Heart right ventricle (tissue), 16 donors: ENCODE results near the gene NEXN. TPM values are rescaled to one million over a fixed set of nuclear protein-coding genes. Genes with fewer than 3 reads are reported as not detected.

Experiments used
- ATAC-seq, 8 donors: fragments of 200-7000 bp; cut with Tn5 transposase; one replicate each; pipeline ENCODE4 v1.9.1; 2020; ENCODE audit warnings: mild to moderate bottlenecking in 8 of 8, moderate library complexity in 8 of 8, moderate number of reproducible peaks in 1 of 8
- DNase-seq, 2 donors: peaks; one replicate each; pipeline ENCODE4 v3.0.0-alpha.2; 2020
- H3K27ac ChIP-seq, 10 donors: fragments of 200-600 bp; sonication (generic) in 2 of 10; one replicate each; pipeline versions ENCODE4 v1.5.0 to v1.8.0; 2020 to 2022; ENCODE audit warnings: mild to moderate bottlenecking in 3 of 10
- H3K27me3 ChIP-seq, 7 donors: fragments of 200-600 bp; one replicate each; pipeline ENCODE4 v1.8.0; 2021 to 2022; ENCODE audit warnings: mild to moderate bottlenecking in 2 of 7
- H3K36me3 ChIP-seq, 9 donors: fragments of 200-600 bp; sonication (generic) in 1 of 9; one replicate each; pipeline versions ENCODE4 v1.5.0 to v1.8.0; 2020 to 2022; ENCODE audit warnings: mild to moderate bottlenecking in 2 of 9
- H3K4me1 ChIP-seq, 9 donors: fragments of 200-600 bp; sonication (generic) in 1 of 9; one replicate each; pipeline versions ENCODE4 v1.5.0 to v1.8.0; 2020 to 2022; ENCODE audit warnings: mild to moderate bottlenecking in 4 of 9
- H3K4me3 ChIP-seq, 10 donors: fragments of 200-600 bp; sonication (generic) in 2 of 10; one replicate each; pipeline versions ENCODE4 v1.5.0 to v1.8.0; 2020 to 2022; ENCODE audit warnings: mild to moderate bottlenecking in 7 of 10, moderate library complexity in 2 of 10
- H3K9me3 ChIP-seq, 11 donors: fragments of 200-600 bp in 10 of 11; sonication (generic) in 2 of 11; one replicate each; pipeline versions ENCODE4 v1.5.0 to v1.8.0; 2013 to 2022; ENCODE audit warnings: mild to moderate bottlenecking in 2 of 11, control low read depth in 1 of 11, moderate library complexity in 1 of 11
- WGBS, 2 donors: extraction: QIAGEN DNeasy Blood & Tissue Kit; methylation state at CpG; one replicate each; pipeline ENCODE4 v1.1.7; 2013; ENCODE audit warnings: inconsistent platforms in 1 of 2; 5-methylcytosine and 5-hydroxymethylcytosine counted together
- intact Hi-C, 10 donors: fragments of 100-400 bp; cut with DNase I; formaldehyde crosslinking; loops; one replicate each; pipeline versions ENCODE4 v1.11.1 to v1.14.2; 2022
- polyA plus RNA-seq, 2 donors: library from polyadenylated mRNA; stranded (reverse); fragments of 200-250 nt; gene quantifications; one replicate each; pipeline ENCODE4 v1.2.3, GENCODE V29; 2013
- total RNA-seq, 10 donors: library from RNA; stranded (reverse); fragmentation: NEBNext Ultra II Directional in 3 of 10; extraction: Animal tissue kit (Norgen Biotek cat#: 25700) in 3 of 10; gene quantifications; one replicate each; pipeline versions ENCODE4 v1.2.1 to v1.2.4, GENCODE V29; 2021 to 2023
- TF ChIP-seq, protein P1 (sequence below), 9 donors: fragments of 200-600 bp; sonication (generic) in 2 of 9; IDR thresholded peaks; one replicate each; pipeline versions ENCODE4 v1.5.0 to v1.8.0; 2021 to 2022; ENCODE audit warnings: antibody characterized with exemption in 9 of 9, mild to moderate bottlenecking in 5 of 9, moderate library complexity in 1 of 9
- donor health status: Arrhythmogenic right ventricular cardiomyopathy.
- donor health status: ischemic (EF 13 %, LVEDD 7.1; RV severe dilation, severe dysfunction).
- donor health status: healthy with polysubstance abuse.
- donor health status: DM: no; HTN: yes; CAD: no.
- donor health status: DM: no; HTN: no; CAD: no.
- donor health status: ischemic (EF 25% LVEDD 6.9; RV normal size, moderate dysfunction).
- donor health status: ischemic (EF 25% LVEDD 5.7; RV mildly dilated, moderate dysfunction).
- donor health status: healthy.
- donor health status: DM: yes; HTN: yes; CAD: no.
- donor health status: Ischemic cardiomyopathy.
- donor health status: ischemic (EF 35%, LVEDD 5.7; RV mildly dilated, moderate dysfunction).
- donor health status: nonischemic (EF 11% LVEDD 7.7; RV severe dilation, severe dysfunction).
- donor health status: DM: yes; HTN: yes; CAD: no.
- donor health status: PGD.
- donor health status: ischemic (EF 29% LVEDD 5.4; RV normal size, mild dysfunction).
- donor health status: nonischemic (EF 23%, LVEDD 6.1; RV moderate dilation, normal function).

Gene NEXN
- total and polyA plus RNA-seq, 12 donors = 248 to 1,016 (median 396) TPM

DNA sequence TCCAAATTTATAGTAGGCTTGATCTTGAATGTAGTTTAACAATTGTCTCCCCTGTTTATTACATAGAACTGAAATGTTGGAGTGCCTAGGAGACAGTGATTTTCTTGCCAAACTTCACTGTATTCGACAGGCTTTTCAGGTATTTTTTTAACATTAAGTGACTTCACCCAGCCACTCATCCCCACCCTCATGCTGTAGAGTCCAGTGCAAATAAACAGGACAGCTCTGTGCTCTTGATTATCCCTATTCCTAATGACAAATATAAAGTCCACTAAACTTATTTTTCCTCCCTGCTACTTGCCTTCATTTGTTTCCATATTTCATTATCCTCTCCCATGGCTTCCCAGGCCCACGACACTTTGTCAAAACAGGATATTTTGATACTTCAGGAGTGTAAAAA is 29.2 kb upstream of the NEXN start:
- no peak overlapping the region for H3K4me3 ChIP-seq
- H3K9me3 ChIP-seq = peaks cover 0 to 32% (median 3%) of the 10 kb centered on the region in 11 donors
- H3K27me3 ChIP-seq = no peaks in the 10 kb centered on the region
- H3K27ac ChIP-seq = no peak overlapping the region
- 83% methylated on average over 2 of the region's 2 CpGs for WGBS, 2 donors
- peaks cover 0 to 18% (median 7%) of the 10 kb centered on the region in 9 donors for H3K4me1 ChIP-seq
- TF ChIP-seq, protein P1, sequence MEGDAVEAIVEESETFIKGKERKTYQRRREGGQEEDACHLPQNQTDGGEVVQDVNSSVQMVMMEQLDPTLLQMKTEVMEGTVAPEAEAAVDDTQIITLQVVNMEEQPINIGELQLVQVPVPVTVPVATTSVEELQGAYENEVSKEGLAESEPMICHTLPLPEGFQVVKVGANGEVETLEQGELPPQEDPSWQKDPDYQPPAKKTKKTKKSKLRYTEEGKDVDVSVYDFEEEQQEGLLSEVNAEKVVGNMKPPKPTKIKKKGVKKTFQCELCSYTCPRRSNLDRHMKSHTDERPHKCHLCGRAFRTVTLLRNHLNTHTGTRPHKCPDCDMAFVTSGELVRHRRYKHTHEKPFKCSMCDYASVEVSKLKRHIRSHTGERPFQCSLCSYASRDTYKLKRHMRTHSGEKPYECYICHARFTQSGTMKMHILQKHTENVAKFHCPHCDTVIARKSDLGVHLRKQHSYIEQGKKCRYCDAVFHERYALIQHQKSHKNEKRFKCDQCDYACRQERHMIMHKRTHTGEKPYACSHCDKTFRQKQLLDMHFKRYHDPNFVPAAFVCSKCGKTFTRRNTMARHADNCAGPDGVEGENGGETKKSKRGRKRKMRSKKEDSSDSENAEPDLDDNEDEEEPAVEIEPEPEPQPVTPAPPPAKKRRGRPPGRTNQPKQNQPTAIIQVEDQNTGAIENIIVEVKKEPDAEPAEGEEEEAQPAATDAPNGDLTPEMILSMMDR (IDR thresholded peaks at IDR 0.05) = no peak
- peaks cover 0 to 61% (median 0%) of the 10 kb centered on the region in 9 donors for H3K36me3 ChIP-seq
- ATAC-seq (no peak), DNase-seq (no peak)
- intact Hi-C loops = no loop called here

DNA sequence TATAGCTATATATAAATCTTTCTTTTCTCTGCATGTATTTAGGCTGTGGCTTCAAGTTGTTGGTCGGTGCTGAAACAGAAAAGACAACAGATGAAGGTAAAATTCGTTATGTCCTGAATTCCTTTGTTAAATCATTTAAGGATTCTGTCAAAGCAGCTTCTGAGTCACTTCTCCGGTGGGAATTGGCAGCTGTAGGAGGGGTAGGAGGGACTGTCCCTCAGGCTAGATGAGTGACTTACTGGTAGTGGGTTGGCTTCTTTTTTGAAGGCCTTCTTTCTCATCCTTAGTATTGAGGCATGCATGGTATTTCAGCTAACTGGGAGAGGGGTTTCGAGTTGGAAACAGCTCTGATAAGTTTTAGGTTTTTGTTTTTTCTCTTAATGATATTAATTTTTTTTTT is 22.1 kb upstream of the NEXN start:
- intact Hi-C loops = no loop called here
- no peak overlapping the region for H3K4me3 ChIP-seq
- H3K36me3 ChIP-seq = peaks cover 0 to 75% (median 12%) of the 10 kb centered on the region in 9 donors
- ATAC-seq (no peak), DNase-seq (no peak)
- TF ChIP-seq, protein P1 (IDR thresholded peaks at IDR 0.05) = no peak
- H3K27me3 ChIP-seq = no peaks in the 10 kb centered on the region
- whole genome bisulfite sequencing, 2 donors = 80 to 82% methylated on average over 4 of the region's 4 CpGs
- no peak overlapping the region for H3K27ac ChIP-seq
- H3K9me3 ChIP-seq = no peaks in the 10 kb centered on the region
- peaks cover 0 to 2% (median 0%) of the 10 kb centered on the region in 9 donors for H3K4me1 ChIP-seq

DNA sequence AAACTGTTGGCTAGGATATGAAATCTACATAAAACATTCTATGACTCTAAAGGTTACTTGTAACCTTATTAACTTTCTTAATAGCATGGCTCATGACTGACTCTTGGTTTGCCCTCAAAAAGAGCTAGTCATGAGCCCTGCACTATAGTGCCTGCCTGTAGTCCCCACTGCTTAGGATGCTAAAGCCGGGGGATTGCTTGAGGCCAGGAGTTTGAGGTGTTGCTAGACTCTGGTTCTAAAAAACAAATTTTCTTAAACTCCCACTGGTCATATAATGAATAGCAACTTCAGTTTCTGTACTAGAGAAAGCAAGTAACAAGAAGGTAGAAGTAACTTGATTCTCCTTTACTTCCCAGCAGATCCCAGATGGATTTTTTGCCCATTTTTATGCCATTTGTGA is 15.8 kb upstream of the NEXN start:
- WGBS, 2 donors = 95 to 100% methylated on average over 1 of the region's 1 CpG
- peaks cover 0 to 52% (median 11%) of the 10 kb centered on the region in 9 donors for H3K36me3 ChIP-seq
- no peaks in the 10 kb centered on the region for H3K4me1 ChIP-seq
- H3K27ac ChIP-seq = no peak overlapping the region
- H3K27me3 ChIP-seq = no peaks in the 10 kb centered on the region
- intact Hi-C loops = no loop called here
- TF ChIP-seq, protein P1 (IDR thresholded peaks at IDR 0.05) = no peak
- DNase-seq (no peak), ATAC-seq (no peak)
- no peak overlapping the region for H3K4me3 ChIP-seq
- H3K9me3 ChIP-seq = no peaks in the 10 kb centered on the region

DNA sequence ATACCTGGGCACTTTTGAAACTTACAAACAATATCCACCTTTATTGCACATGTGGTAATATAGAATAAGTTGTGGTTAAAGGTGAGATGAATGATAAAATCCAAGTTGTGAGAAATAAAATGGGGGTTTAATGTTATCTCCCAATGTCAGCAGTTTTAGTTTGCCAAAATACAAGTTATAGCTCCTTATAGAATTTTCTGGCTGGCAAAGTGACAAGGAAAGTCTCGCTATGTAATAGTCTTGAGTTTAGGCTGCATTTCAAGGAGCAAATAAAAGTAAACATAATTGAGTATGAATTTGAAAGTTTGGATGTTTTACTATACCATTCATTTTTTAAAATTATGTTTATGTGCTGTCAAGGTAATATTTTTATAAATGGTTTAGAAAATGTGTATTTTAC is 15.0 kb upstream of the NEXN start:
- 94 to 97% methylated on average over 1 of the region's 1 CpG for WGBS, 2 donors
- Histone ChIP-seq H3K36me3 (peaks cover 0 to 44% (median 8%) of the 10 kb centered on the region in 9 donors), H3K27ac (no peak overlapping the region), H3K9me3 (no peaks in the 10 kb centered on the region), H3K4me3 (no peak overlapping the region), H3K4me1 (no peaks in the 10 kb centered on the region), H3K27me3 (no peaks in the 10 kb centered on the region)
- TF ChIP-seq, protein P1 (IDR thresholded peaks at IDR 0.05) = no peak
- DNase-seq (no peak), ATAC-seq (no peak)
- intact Hi-C loops = no loop called here
